ENCODE results near the gene HOXA6.

The HOXA6 gene

GRCh38 chr7:27107391-27108381 is 39.9 kb downstream of the HOXA6 start:
- peak; percentile 35 for DNase-seq

DNA sequence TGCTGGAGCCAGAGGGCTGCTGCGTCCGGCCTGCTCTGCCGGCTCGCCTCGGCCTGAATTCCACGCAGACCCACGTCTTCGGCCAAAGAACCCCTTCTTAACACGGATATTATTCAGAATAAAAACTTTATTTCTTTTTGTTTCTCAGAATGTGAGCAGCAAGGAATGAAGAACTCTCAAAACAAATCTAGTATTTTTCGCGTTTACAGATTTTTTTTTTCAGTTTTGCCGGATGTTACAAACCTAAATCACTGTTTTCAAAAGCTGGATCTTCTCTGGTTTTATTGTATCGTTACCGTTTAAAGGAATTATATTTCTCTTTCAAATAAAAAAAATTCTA is 40.7 kb downstream of the HOXA6 start:
- DNase-seq = no peak

GRCh38 chr7:27106181-27106900 is 41.2 kb downstream of the HOXA6 start:
- peak; percentile 85 for DNase-seq

- no peak for DNase-seq
These were observed 42.1 kb downstream of the HOXA6 start for GRCh38 chr7:27105301-27106031.

GRCh38 chr7:27104341-27105058 is 43.1 kb downstream of the HOXA6 start:
- DNase-seq = no peak

DNA sequence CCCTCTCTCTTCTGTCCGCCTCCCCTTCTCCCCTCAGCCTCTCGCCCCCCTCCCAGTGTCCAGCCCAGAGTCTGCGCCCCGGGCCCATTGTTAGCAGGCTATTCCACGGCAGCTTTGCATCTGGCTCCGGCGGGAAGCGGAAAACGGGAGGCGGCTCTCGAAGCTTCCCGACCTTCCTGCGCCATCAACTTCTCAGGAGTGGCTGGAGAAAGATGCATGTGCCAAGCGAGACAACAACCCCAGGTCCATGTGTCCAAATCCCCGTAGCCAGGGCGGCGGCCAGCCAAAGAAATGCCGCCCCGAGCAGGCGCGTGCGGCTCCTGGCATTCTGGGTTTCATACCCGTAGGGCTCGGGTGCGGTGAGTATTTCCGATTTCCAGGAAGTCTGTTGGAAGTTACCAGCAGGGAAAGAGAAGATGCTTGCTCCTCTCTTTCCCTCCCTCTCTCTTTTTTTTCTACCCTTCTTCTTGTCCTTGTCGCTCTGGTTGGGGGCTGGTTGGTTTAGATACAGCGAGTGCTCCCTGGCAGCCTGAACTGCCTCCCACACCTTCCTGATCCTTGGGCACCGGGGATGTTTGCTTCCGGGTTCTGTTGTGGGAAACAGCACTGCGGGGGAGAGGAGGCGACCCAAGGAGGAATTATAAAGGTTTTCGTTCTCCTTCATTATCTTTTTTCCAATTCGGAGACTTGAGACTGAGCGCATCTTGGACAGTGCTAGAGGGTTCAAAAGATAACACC is 43.9 kb downstream of the HOXA6 start:
- no peak for DNase-seq

DNA sequence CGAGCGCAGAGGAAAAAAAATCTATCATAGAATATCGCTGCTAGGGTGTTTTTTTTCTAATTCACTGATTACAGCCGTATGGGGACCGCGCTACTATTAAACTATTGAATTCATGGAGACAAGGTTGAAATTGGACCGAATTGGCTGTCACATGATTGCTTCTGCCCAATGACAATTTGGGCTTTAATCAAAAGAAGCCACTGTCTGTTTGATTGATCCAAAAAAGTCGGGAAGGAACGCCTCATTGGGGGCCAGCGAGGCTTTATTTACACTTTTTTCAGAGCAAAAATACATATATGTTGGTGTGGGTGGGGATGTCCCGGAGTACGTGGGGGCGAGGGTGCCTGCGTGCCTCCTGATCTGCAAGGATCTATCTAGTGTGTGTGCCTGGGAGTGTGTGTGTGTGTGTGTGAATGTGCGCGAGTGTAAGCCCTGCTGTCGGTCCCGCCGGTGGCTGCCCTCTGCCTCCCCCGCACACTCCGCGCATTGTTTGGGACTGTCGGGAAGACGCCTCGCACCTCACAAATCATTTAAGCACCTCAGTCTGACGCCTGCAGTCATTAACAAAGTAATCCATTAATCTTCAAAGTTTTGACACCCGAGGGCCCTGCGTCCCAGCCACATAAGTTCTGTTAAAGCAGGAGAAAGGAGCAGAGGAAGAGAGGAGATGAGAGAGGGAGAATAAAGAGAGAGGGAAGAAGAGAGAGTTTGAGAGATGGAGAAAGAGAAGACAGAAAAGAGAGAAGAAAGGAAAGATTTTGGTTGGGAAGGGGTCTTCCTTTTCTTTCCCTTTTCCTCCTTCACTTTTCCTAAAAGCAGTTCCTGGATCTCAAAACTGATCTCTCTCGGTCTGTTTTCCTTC is 44.8 kb downstream of the HOXA6 start, which contains the start of gene HOXA2:
Gene HOXA2, minus strand, starts transcription at position 103 of the 862 bp plus-strand sequence. CDS start 183 bp downstream, outside the sequence.
- DNase-seq = peak; percentile 52

DNA sequence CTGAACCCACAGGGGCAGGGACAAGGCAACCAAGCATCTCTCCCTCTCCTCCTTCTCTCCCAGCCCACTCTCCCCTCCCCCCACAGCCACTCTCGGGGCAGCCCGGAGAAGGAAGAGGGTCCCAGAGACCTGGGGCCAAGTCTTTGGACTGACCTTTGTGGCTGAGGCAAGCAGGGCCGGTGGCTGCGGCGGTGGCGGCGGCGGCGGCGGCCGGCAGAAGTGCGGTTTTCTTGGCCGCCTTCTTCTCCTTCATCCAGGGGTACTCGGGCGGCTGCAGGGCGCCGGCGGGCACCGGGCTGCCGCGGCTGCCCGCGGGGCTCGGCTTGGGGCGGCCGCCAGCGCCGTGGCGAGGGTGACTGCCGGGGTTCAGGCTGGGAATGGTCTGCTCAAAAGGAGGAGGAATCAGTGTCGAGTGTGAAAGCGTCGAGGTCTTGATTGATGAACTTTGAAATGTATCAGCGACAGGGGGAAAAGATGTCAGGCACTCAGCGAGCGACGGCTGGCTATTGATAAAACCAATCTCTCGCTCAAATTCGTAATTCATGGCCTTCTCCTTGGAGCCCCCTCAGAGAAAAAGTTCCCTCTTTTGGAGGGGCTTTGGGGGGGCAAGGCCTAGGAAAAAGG is 45.5 kb downstream of the HOXA6 start:
- peak; percentile 73 for DNase-seq

DNA sequence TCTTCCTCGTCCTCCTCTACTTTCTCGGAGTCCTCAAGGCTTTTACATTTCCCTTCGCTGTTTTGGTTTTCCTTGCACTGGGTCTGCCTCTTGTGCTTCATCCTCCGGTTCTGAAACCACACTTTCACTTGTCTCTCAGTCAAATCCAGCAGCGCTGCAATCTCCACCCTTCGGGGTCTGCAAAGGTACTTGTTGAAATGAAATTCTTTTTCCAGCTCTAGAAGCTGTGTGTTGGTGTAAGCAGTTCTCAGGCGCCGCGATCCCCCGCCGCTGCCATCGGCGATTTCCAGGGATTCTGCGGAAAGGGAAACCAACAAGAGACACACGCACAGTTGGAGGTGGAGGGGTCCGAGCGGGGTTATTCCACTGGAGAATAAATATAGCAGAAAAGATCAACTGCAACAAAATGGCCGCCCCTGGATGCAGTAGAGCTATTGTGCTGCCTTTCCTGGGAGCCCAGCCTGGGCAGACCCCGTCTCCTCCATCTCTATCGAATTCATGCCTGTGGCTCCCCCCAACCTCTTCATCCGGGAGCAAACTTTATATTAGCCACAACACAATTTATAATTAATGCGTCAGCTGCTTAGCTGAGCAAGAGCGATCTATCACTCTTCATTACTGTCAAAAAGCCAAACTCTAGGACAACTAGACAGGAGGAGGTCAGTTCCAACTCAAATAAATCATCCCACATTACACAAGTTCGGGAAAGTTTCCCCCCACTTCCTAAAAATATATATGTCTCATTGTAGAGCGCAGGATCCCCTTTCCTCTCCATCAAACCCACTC is 46.2 kb downstream of the HOXA6 start:
- DNase-seq = no peak

DNA sequence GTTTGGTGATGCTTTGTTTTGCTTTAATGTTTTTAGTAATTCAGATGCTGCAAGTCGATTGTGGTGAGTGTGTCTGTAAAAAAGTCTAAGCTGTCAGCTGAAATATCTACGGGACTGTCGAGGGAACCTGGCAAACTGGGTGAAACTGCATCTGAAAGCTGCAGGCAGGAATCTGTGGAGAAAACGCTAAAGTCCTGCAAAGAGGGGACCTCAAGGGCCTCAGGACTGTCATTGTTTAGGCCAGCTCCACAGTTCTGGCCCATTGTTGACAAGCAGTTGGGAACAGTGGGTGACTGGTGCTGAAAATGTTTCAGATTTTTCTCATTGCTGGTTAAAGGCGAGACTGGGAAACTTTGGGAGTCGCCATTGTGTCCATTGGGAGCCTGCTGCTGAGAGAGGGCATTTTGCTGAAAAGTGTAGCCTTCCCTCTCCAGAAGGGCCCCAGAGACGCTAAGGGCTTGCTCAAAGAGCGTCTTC is 46.8 kb downstream of the HOXA6 start:
- DNase-seq = no peak

DNA sequence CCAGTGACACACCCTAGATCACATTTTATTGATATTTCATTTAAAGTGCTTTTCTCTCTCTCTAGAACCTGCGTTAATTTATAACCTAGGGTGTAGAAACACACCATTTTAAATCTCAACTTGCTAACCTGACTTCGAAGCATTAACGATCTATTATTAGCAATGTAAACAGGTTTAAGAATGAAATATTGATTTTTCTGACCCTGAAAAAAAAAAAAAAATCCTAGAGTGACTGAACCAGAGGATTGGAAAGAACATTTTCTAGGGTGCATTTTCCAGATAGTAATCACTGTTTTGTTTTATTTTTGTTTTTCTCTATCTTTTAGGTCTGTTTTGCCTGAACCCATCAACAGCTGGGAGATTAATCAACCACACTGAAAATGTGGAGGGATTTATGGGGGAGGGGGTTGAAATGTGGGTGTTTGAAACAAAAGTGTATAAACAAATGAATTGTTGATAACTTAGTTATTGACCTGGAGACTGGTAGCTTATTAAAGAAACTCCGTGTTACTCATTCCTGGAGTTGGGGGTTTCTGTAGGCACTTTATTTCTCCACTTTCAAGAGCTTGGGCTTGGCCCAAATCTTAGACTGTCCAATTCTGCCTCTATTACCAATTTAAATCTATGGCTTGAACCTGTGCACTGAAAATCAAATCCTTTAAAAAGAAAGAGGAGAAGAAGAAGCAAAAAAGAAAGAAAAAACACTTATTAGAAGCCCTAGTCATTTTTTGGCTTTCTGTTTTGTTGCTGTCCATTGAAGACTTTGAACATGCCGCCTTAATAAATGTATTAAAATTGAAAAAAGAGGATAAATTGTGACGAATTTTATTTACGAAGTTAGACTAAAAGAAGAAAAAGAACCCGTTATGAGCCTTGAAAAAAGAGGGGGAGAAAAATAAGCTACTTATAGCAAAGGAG is 47.9 kb downstream of the HOXA6 start:
- DNase-seq = no peak

GRCh38 chr7:27098578-27099451 is 48.8 kb downstream of the HOXA6 start:
- no peak for DNase-seq

GRCh38 chr7:27097686-27098577 is 49.6 kb downstream of the HOXA6 start:
- peak; percentile 73 for DNase-seq

DNA sequence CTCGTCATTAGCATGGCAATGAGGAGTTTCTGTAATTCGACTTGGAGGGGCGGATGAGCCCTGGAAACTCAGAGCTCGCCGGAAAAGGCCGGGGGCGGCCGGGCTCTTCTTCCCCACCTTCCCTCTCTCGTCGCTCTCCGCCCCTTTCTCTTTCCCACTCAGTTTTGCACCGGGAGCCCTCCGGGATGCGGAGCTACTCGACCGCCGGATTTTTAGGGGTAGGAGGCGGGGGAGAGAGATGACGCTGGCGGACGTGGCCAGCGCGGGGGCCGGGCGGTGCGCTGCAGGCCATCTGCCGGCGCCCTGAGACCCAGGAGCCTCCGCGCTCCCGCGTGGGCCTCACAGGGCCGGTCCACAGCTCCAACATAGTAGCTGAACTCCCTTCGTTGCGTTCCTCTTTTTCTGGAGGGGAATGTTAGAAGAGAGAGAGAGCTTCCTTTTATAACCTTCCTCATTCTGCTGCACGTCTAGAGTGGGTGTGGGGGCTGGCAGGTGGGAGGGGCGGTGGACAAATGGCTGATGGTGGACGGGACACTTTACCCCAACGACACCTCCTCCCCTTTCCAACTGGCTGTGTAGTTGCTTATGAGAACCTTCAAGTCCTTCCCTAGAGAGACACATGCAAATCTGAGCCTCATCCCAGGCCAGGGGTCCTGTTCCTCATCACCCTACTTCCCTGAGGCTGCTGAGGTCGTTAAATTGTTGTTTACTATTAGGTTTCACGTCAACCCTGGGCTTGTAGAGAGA is 50.6 kb downstream of the HOXA6 start:
- DNase-seq = no peak
